ENCODE results near the gene TUSC1. TPM values are rescaled to one million over a fixed set of nuclear protein-coding genes. Genes with fewer than 3 reads are reported as not detected.
"Not testable (repeated sequence)": the region's sequence is repeated elsewhere in the genome, so short reads cannot be mapped to it uniquely, and the experiment has no call there.

TUSC1 gene
- total and polyA plus RNA-seq, 2 of the 8 experiments (the other 6 are each of a cell fraction or from before 2014, with no cell fraction given), result 4.3 to 4.6 TPM

DNA sequence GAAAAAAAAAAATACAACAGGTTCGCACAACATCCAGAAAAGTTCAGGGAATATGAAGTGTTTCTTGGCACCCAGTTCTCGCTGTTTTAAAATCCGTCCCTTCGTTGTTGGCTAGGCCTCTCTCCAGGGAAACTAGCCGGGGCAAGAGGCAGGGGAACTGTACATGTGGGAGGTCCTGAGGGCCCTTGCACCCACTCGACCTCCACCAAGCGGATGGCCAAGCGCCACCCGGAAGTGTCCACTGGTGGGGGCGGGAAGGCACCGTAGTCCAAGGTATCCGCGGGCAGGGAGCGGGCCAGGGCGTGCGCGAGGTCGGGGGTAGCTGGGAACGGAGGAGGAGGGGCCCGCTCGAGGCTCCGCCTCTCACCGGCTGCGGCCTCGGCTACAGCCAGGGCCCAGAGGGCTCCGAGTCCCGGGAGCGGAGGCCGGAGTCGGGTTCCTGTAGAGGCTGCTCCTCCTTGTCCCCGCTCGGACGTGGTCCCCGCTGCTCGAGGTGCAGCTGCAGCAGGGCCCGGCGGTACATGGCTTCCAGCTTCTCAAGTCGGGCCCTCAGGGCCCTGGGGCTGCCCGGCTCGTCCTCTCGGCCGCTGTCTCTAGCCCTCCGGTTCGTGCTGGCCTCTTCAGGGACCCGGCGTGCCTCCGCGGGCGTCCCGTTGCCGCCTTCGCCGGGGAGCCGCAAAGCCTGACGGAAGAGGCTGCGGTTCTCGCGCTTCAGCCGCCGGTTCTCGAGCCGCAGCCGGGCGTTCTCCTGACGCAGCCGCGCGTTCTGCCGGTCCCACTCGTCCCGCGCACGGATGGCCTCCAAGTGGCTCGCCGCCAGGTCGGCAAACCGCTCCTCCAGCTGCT lies 720 bp downstream of the TUSC1 start (continued):
- TF ChIP-seq TBP (IDR thresholded peaks at IDR 0.05; ENCODE audit: low read depth, low read length), result 0 out of 2 replicates have a peak, but pooled peaks have one; percentile 33
- no peak for TF ChIP-seq CEBPB (IDR thresholded peaks at IDR 0.05; ENCODE audit: low read depth, low read length)
- TF ChIP-seq CHD2 (IDR thresholded peaks at IDR 0.05; ENCODE audit: low read length), result no peak

DNA sequence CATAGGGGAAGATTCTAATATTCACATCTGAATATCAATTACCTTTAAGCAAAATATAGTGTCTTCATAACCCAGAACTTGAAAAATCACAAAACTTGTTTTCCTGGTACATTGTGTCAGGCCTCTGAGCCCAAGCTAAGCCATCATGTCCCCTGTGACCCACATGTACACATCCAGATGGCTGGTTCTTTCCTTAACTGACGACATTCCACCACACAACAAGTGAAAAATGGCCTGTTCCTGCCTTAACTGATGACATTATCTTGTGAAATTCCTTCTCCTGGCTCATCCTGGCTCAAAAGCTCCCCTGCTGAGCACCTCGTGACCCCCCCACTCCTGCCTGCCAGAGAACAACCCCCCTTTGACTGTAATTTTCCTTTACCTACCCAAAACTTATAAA lies 2.4 kb downstream of the TUSC1 start:
- H3K27me3 ChIP-seq (replicated peaks in 1 of 4; ENCODE audit: control insufficient read depth in 3 of 4, extremely low read depth in 1 of 4, insufficient read depth in 3 of 4, low read length in 3 of 4); H3K9me3 ChIP-seq (ENCODE audit: insufficient read depth in 2 of 2, low read depth in 1 of 2, low read length in 1 of 2); FAIRE-seq; H3K4me1 ChIP-seq (replicated peaks in 1 of 4; ENCODE audit: control insufficient read depth in 3 of 4, insufficient read depth in 4 of 4, low read length in 3 of 4); H4K91ac ChIP-seq (replicated peaks; ENCODE audit: insufficient read length, low read length); H2BK12ac ChIP-seq (ENCODE audit: low read depth, low read length); H3K36me3 ChIP-seq (ENCODE audit: control insufficient read depth in 2 of 4, insufficient read depth in 4 of 4, low read length in 3 of 4); H2AFZ ChIP-seq (ENCODE audit: low read length); H3K79me1 ChIP-seq (ENCODE audit: low read depth, low read length); H2BK5ac ChIP-seq (ENCODE audit: low read depth, low read length); H3K14ac ChIP-seq (ENCODE audit: insufficient read length); H2AK5ac ChIP-seq (ENCODE audit: low read depth, low read length); H4K8ac ChIP-seq (ENCODE audit: extremely low read depth, insufficient read depth, low read length); DNase-seq (ENCODE audit: low read depth in 1 of 2, low spot score in 2 of 2); H4K20me1 ChIP-seq (replicated peaks in 1 of 2; ENCODE audit: control insufficient read depth in 1 of 2, insufficient read depth in 2 of 2, low read length in 2 of 2); H2BK20ac ChIP-seq (ENCODE audit: low read length); H3K79me2 ChIP-seq (ENCODE audit: control insufficient read depth in 1 of 2, insufficient read depth in 2 of 2, low read length in 2 of 2); H4K5ac ChIP-seq (ENCODE audit: insufficient read length, low read depth, low read length); H3K23me2 ChIP-seq (ENCODE audit: low read depth, low read length); H2BK15ac ChIP-seq (ENCODE audit: low read length); H3K23ac ChIP-seq (ENCODE audit: insufficient read length); CTCF ChIA-PET (ENCODE audit: partially characterized antibody); H3K27ac ChIP-seq (ENCODE audit: low read depth, low read length); H3K18ac ChIP-seq (ENCODE audit: extremely low read depth, low read length); H2BK120ac ChIP-seq (replicated peaks; ENCODE audit: low read depth, low read length); H3K4me3 ChIP-seq (ENCODE audit: extremely low read depth in 1 of 4, insufficient read depth in 2 of 4, low read depth in 3 of 4, low read length in 4 of 4); H3K9ac ChIP-seq (replicated peaks in 1 of 4; ENCODE audit: extremely low read depth in 1 of 4, low read depth in 3 of 4, low read length in 3 of 4); H3K56ac ChIP-seq (replicated peaks; ENCODE audit: insufficient read length, low read depth, low read length); H3K4ac ChIP-seq (replicated peaks; ENCODE audit: insufficient read length, low read depth, low read length): not testable (repeated sequence)
- peak overlapping the region; percentile 20 to 21; a peak in 2 of 4 replicates for H3K4me2 ChIP-seq (ENCODE audit: insufficient read depth in 1 of 2, low read depth in 2 of 2, low read length in 2 of 2)
- WGBS, 2 experiments (ENCODE audit: extremely low coverage in 1 of 2, insufficient coverage in 1 of 2, insufficient read length in 1 of 2, insufficient replicate concordance in 2 of 2, low coverage in 1 of 2, low lambda C conversion rate in 2 of 2, missing lambda C conversion rate in 1 of 2), result 56% methylated on average over 2 of the region's 2 CpGs; no CpG with 5 or more reads in 1 of the 2 experiments
- POLR2A ChIA-PET (ENCODE audit: partially characterized antibody), result interaction anchor here (0.6 kb wide), 1 partner anchor 506 kb away, joined by 3 read pairs; no protein-coding TSS in a partner anchor
